ENCODE data around the gene PIK3C2G. TPM values are rescaled to one million over a fixed set of nuclear protein-coding genes. Genes with fewer than 3 reads are reported as not detected.

PIK3C2G gene
- total RNA-seq, 1 experiment from 2014 or later = not detected

DNA sequence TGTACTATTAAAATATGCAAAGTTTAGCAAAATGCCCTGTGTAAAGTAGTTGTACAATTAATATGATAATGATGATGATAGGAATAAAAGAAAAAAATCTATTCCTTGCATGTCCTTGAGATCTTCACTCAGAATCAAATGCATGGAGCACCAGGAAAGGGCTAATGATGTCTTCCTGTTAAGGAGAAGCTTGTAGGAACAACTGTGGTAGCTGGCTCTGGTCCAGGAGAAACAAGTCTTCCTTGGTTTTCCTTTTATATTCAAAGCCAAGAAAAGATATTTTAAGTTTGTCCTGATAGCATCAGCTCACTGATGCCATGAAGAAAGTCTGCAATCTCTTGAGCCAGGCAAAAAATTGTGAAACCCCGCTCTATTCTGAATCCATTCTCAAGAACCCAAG is 138.9 kb downstream of the PIK3C2G start:
- in situ Hi-C loops (cut with HindIII; ENCODE audit: low pct_unique_long_range_greater_than_20kb, low sequenced_read_pairs) = no loop called here

DNA sequence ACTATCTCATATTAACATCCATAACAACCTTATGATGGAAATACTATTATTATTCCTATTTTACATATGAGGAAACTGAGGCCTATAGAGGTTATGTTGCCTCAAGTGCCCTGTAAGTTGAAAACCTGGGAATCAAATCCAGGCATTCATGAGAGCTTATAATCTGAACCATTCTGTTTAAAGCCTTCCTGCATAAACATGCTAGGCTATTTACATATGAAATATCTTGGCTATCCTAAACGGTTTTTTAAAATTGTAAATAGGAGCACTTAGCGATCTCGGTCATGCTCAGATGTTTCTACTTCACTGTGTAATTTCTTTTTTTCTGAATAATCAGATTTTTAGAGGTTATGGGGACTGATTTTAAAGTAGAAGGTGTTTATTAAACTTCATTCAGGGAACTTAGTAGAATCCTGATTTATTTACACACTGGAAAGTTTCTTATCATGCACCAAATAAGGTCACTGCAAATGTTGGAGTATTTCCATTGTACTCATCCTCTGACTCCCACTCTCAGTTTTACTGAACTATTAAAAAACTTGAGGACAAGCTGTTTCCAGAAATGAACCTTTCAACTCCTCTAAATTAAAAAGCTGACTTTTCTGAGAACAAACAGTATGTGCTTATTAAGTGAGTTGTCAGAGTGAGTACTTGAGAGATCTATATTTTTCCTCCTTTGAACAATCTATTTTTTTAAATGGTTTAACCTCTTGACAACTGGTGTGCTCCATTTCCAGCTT is 141.7 kb downstream of the PIK3C2G start:
- intact Hi-C loops (cut with micrococcal nuclease; ENCODE audit: unreplicated experiment) (no loop called here), in situ Hi-C loops (cut with HindIII; ENCODE audit: low pct_unique_long_range_greater_than_20kb, low sequenced_read_pairs) (no loop called here)
- Histone ChIP-seq H3K9me3 (ENCODE audit: control insufficient read depth, insufficient read depth, low read depth, low read length) (no peaks in the 10 kb centered on the region), H3K4me1 (ENCODE audit: control insufficient read depth, insufficient read depth, low read length) (no peaks in the 10 kb centered on the region), H3K27me3 (ENCODE audit: control insufficient read depth, insufficient read depth, low read length) (no peaks in the 10 kb centered on the region), H3K36me3 (ENCODE audit: control insufficient read depth, insufficient read depth, low read length) (no peaks in the 10 kb centered on the region), H3K4me3 (ENCODE audit: low read depth in 2 of 2, low read length in 2 of 2) (no peak overlapping the region), H3K27ac (ENCODE audit: low read length) (no peak overlapping the region)
- CTCF ChIA-PET = no interaction called here
- DNase-seq (ENCODE audit: low read depth, low spot score) = no peak
- TF ChIP-seq, protein P1, sequence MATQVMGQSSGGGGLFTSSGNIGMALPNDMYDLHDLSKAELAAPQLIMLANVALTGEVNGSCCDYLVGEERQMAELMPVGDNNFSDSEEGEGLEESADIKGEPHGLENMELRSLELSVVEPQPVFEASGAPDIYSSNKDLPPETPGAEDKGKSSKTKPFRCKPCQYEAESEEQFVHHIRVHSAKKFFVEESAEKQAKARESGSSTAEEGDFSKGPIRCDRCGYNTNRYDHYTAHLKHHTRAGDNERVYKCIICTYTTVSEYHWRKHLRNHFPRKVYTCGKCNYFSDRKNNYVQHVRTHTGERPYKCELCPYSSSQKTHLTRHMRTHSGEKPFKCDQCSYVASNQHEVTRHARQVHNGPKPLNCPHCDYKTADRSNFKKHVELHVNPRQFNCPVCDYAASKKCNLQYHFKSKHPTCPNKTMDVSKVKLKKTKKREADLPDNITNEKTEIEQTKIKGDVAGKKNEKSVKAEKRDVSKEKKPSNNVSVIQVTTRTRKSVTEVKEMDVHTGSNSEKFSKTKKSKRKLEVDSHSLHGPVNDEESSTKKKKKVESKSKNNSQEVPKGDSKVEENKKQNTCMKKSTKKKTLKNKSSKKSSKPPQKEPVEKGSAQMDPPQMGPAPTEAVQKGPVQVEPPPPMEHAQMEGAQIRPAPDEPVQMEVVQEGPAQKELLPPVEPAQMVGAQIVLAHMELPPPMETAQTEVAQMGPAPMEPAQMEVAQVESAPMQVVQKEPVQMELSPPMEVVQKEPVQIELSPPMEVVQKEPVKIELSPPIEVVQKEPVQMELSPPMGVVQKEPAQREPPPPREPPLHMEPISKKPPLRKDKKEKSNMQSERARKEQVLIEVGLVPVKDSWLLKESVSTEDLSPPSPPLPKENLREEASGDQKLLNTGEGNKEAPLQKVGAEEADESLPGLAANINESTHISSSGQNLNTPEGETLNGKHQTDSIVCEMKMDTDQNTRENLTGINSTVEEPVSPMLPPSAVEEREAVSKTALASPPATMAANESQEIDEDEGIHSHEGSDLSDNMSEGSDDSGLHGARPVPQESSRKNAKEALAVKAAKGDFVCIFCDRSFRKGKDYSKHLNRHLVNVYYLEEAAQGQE (IDR thresholded peaks at IDR 0.05; ENCODE audit: insufficient read depth in 1 of 2, low read depth in 2 of 2, low read length in 1 of 2) = no peak
- TF ChIP-seq SIN3A (IDR thresholded peaks at IDR 0.05; ENCODE audit: borderline replicate concordance, insufficient read depth, low read depth, low read length) (no peak), TCF7L2 (IDR thresholded peaks at IDR 0.05; ENCODE audit: low read depth, low read length) (no peak), POLR2AphosphoS5 (IDR thresholded peaks at IDR 0.05; ENCODE audit: low read depth, low read length) (no peak)
- TF ChIP-seq, protein P2, sequence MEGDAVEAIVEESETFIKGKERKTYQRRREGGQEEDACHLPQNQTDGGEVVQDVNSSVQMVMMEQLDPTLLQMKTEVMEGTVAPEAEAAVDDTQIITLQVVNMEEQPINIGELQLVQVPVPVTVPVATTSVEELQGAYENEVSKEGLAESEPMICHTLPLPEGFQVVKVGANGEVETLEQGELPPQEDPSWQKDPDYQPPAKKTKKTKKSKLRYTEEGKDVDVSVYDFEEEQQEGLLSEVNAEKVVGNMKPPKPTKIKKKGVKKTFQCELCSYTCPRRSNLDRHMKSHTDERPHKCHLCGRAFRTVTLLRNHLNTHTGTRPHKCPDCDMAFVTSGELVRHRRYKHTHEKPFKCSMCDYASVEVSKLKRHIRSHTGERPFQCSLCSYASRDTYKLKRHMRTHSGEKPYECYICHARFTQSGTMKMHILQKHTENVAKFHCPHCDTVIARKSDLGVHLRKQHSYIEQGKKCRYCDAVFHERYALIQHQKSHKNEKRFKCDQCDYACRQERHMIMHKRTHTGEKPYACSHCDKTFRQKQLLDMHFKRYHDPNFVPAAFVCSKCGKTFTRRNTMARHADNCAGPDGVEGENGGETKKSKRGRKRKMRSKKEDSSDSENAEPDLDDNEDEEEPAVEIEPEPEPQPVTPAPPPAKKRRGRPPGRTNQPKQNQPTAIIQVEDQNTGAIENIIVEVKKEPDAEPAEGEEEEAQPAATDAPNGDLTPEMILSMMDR (IDR thresholded peaks at IDR 0.05) = no peak
- POLR2A ChIA-PET = no interaction called here
- BruUV-seq (replicated peaks) = no TSS peak
- ATAC-seq = no peak

More for the DNA sequence above, 138.9 kb downstream of the PIK3C2G start:
- no peaks in the 10 kb centered on the region for H3K27me3 ChIP-seq (ENCODE audit: control insufficient read depth, insufficient read depth, low read length)
- TF ChIP-seq, protein P1 (IDR thresholded peaks at IDR 0.05; ENCODE audit: insufficient read depth in 1 of 2, low read depth in 2 of 2, low read length in 1 of 2) = no peak
- TF ChIP-seq TCF7L2 (IDR thresholded peaks at IDR 0.05; ENCODE audit: low read depth, low read length) = no peak
- TF ChIP-seq, protein P2 (IDR thresholded peaks at IDR 0.05) = no peak
- TF ChIP-seq POLR2AphosphoS5 (IDR thresholded peaks at IDR 0.05; ENCODE audit: low read depth, low read length) = no peak
- TF ChIP-seq SIN3A (IDR thresholded peaks at IDR 0.05; ENCODE audit: borderline replicate concordance, insufficient read depth, low read depth, low read length) = no peak
- no peak for ATAC-seq
- ChIA-PET POLR2A (interaction anchor here (0.6 kb wide), 1 partner anchor 52 kb away, joined by 3 read pairs; no protein-coding TSS in a partner anchor), CTCF (no interaction called here)
- intact Hi-C loops (cut with micrococcal nuclease; ENCODE audit: unreplicated experiment) = no loop called here
- no peak overlapping the region for H3K27ac ChIP-seq (ENCODE audit: low read length)
- H3K4me1 ChIP-seq (ENCODE audit: control insufficient read depth, insufficient read depth, low read length) = no peaks in the 10 kb centered on the region
- no peaks in the 10 kb centered on the region for H3K36me3 ChIP-seq (ENCODE audit: control insufficient read depth, insufficient read depth, low read length)
- DNase-seq (ENCODE audit: low read depth, low spot score) = no peak
- H3K9me3 ChIP-seq (ENCODE audit: control insufficient read depth, insufficient read depth, low read depth, low read length) = no peaks in the 10 kb centered on the region
- no peak overlapping the region for H3K4me3 ChIP-seq (ENCODE audit: low read depth in 2 of 2, low read length in 2 of 2)
- BruUV-seq (replicated peaks) = no TSS peak
